Spleen (tissue), 11 donors: ENCODE measurements around the gene FAH. TPM values are rescaled to one million over a fixed set of nuclear protein-coding genes. Genes with fewer than 3 reads are reported as not detected.
A peak's percentile ranks its signal among the peaks of the same experiment; 100 is the strongest.

Experiments
- DNase-seq: peaks from one replicate; pipeline ENCODE4 v3.0.0-alpha.2; 2020
- H3K27ac ChIP-seq, 8 donors: fragments of 200-600 bp; sonication (generic) in 7 of 8; 1 replicate in 4 of 8; 2 replicates in 4 of 8; pipeline versions ENCODE4 v1.5.0 to v1.8.0; 2016 to 2021; ENCODE audit warnings: inconsistent platforms in 4 of 8, mild to moderate bottlenecking in 4 of 8, moderate library complexity in 1 of 8
- H3K27me3 ChIP-seq, 7 donors: fragments of 200-600 bp; sonication (generic) in 6 of 7; replicated peaks in 1 of 7; 1 replicate in 4 of 7; 2 replicates in 3 of 7; pipeline versions ENCODE4 v1.5.0 to v1.8.0; 2016 to 2021; ENCODE audit warnings: inconsistent platforms in 3 of 7, mild to moderate bottlenecking in 1 of 7
- H3K36me3 ChIP-seq, 6 donors: fragments of 200-600 bp; sonication (generic) in 5 of 6; 1 replicate in 4 of 6; 2 replicates in 2 of 6; pipeline versions ENCODE4 v1.5.0 to v1.8.0; 2016 to 2021; ENCODE audit warnings: inconsistent platforms in 2 of 6
- H3K4me1 ChIP-seq, 6 donors: fragments of 200-600 bp; sonication (generic) in 5 of 6; 1 replicate in 3 of 6; 2 replicates in 3 of 6; pipeline versions ENCODE4 v1.5.0 to v1.8.0; 2016 to 2021; ENCODE audit warnings: inconsistent platforms in 3 of 6
- H3K4me3 ChIP-seq, 8 donors: fragments of 200-600 bp; sonication (generic) in 7 of 8; 1 replicate in 4 of 8; 2 replicates in 4 of 8; pipeline versions ENCODE4 v1.5.0 to v1.8.0; 2016 to 2021; ENCODE audit warnings: inconsistent platforms in 4 of 8, mild to moderate bottlenecking in 4 of 8, moderate library complexity in 2 of 8
- H3K9me3 ChIP-seq, 8 donors: fragments of 200-600 bp; sonication (generic) in 7 of 8; 1 replicate in 4 of 8; 2 replicates in 4 of 8; pipeline versions ENCODE4 v1.5.0 to v1.8.0; 2016 to 2021; ENCODE audit warnings: inconsistent platforms in 4 of 8
- CTCF ChIP-seq, 11 experiments: fragments of 200-600 bp in 7 of 11; fragments of 450-650 bp in 4 of 11; sonication (generic) in 4 of 11; IDR thresholded peaks in 8 of 11; conservative IDR thresholded peaks in 3 of 11; 1 replicate in 7 of 11; 2 replicates in 4 of 11; pipeline versions ENCODE4 v1.4.0 to v1.8.0; 2016 to 2021; ENCODE audit warnings: antibody characterized with exemption in 11 of 11, inconsistent platforms in 4 of 11, mild to moderate bottlenecking in 1 of 11
- POLR2A ChIP-seq, 3 donors: fragments of 450-650 bp; IDR thresholded peaks; one replicate each; pipeline ENCODE4 v1.5.1; 2017; ENCODE audit warnings: antibody characterized with exemption in 3 of 3, mild to moderate bottlenecking in 1 of 3
- POLR2AphosphoS5 ChIP-seq, 3 donors: sonication (generic); formaldehyde crosslinking; IDR thresholded peaks; one replicate each; pipeline ENCODE4 v1.5.1; 2017; ENCODE audit warnings: antibody characterized with exemption in 3 of 3
- WGBS, 5 donors: extraction: QIAGEN DNeasy Blood & Tissue Kit in 3 of 5; methylation state at CpG; one replicate each; pipeline versions ENCODE4 v1.1.5 to v1.1.7; 2013 to 2018; 5-methylcytosine and 5-hydroxymethylcytosine counted together
- intact Hi-C: fragments of 100-400 bp; cut with DNase I; formaldehyde crosslinking; loops from one replicate; pipeline ENCODE4 v1.15.0; 2023; ENCODE audit warnings: low total_unique reads
- polyA plus RNA-seq, 3 donors: library from polyadenylated mRNA; stranded (reverse); fragments of 200-250 nt; gene quantifications; one replicate each; pipeline ENCODE4 v1.2.1, GENCODE V29; 2013
- total RNA-seq, 7 donors: library from RNA; depleted of rRNA in 3 of 7; stranded (reverse); fragments of >200 nt in 3 of 7; fragmentation: NEBNext Ultra II Directional in 4 of 7; extraction: Animal tissue kit (Norgen Biotek cat#: 25700) in 4 of 7; gene quantifications; one replicate each; pipeline versions ENCODE4 v1.1.0 to v1.2.1, GENCODE V29; 2016 to 2021
- donor health status: healthy with polysubstance abuse.
- donor health status: DM: no; HTN: no; CAD: no; lungs with moderate emphysema.
- donor health status: DM: no; HTN: no; CAD: no.
- donor health status: Bipolar disorder and iron deficiency.
- donor health status: healthy.
- donor health status: DM: no; HTN: no; CAD: no.
- donor health status: DM: yes; HTN: yes; CAD: no.

Gene FAH
- total and polyA plus RNA-seq, 10 donors: 8.5 to 33.1 (median 21.2) TPM

- Histone ChIP-seq H3K4me1 (no peaks in the 10 kb centered on the region), H3K36me3 (peaks cover 0 to 93% (median 35%) of the 10 kb centered on the region in 6 donors), H3K9me3 (no peaks in the 10 kb centered on the region), H3K4me3 (no peak overlapping the region), H3K27ac (no peak overlapping the region), H3K27me3 (no peaks in the 10 kb centered on the region)
- no peak for DNase-seq
- intact Hi-C loops: no loop called here
- 93 to 98% (median 96%) methylated on average over 3 of the region's 3 CpGs for WGBS, 5 donors
- TF ChIP-seq POLR2AphosphoS5 (IDR thresholded peaks at IDR 0.05) (no peak), CTCF (IDR thresholded peaks at IDR 0.05 in 8 of 11, conservative IDR thresholded peaks at IDR 0.05 in 3 of 11) (no peak), POLR2A (IDR thresholded peaks at IDR 0.05) (no peak)
Observed at GRCh38 chr15:80132382-80132781, 20.4 kb upstream of the FAH start.

GRCh38 chr15:80136854-80137253 is 15.9 kb upstream of the FAH start:
- Histone ChIP-seq H3K4me3 (no peak overlapping the region), H3K27me3 (no peaks in the 10 kb centered on the region), H3K9me3 (no peaks in the 10 kb centered on the region), H3K27ac (no peak overlapping the region), H3K4me1 (peaks cover 0 to 5% (median 0%) of the 10 kb centered on the region in 6 donors), H3K36me3 (peaks cover 0 to 71% (median 29%) of the 10 kb centered on the region in 6 donors)
- TF ChIP-seq CTCF (IDR thresholded peaks at IDR 0.05 in 8 of 11, conservative IDR thresholded peaks at IDR 0.05 in 3 of 11) (no peak), POLR2A (IDR thresholded peaks at IDR 0.05) (no peak), POLR2AphosphoS5 (IDR thresholded peaks at IDR 0.05) (no peak)
- WGBS, 5 donors: 93 to 98% (median 95%) methylated on average over 3 of the region's 3 CpGs
- intact Hi-C loops: no loop called here
- no peak for DNase-seq

- TF ChIP-seq CTCF (IDR thresholded peaks at IDR 0.05 in 8 of 11, conservative IDR thresholded peaks at IDR 0.05 in 3 of 11): no peak
- no peak for TF ChIP-seq POLR2AphosphoS5 (IDR thresholded peaks at IDR 0.05)
- TF ChIP-seq POLR2A (IDR thresholded peaks at IDR 0.05): no peak
- no peak overlapping the region for H3K27ac ChIP-seq
- intact Hi-C loops: no loop called here
- H3K36me3 ChIP-seq: peaks cover 0 to 50% (median 21%) of the 10 kb centered on the region in 6 donors
- WGBS, 5 donors: 78 to 90% (median 84%) methylated on average over 3 of the region's 3 CpGs
- peaks cover 0 to 5% (median 0%) of the 10 kb centered on the region in 6 donors for H3K4me1 ChIP-seq
- no peak for DNase-seq
- no peaks in the 10 kb centered on the region for H3K27me3 ChIP-seq
- H3K4me3 ChIP-seq: no peak overlapping the region
- no peaks in the 10 kb centered on the region for H3K9me3 ChIP-seq
Observed at GRCh38 chr15:80138961-80139360, 13.8 kb upstream of the FAH start.

- peaks cover 0 to 31% (median 8%) of the 10 kb centered on the region in 6 donors for H3K36me3 ChIP-seq
- H3K9me3 ChIP-seq: peaks cover 0 to 4% (median 0%) of the 10 kb centered on the region in 8 donors
- no peaks in the 10 kb centered on the region for H3K27me3 ChIP-seq
- peak overlapping the region in 1 of 8 donors; percentile 40 for H3K27ac ChIP-seq
- WGBS, 5 donors: 72 to 97% (median 94%) methylated on average over 4 of the region's 4 CpGs
- intact Hi-C loops: no loop called here
- no peak for TF ChIP-seq POLR2AphosphoS5 (IDR thresholded peaks at IDR 0.05)
- no peak for TF ChIP-seq POLR2A (IDR thresholded peaks at IDR 0.05)
- TF ChIP-seq CTCF (IDR thresholded peaks at IDR 0.05 in 8 of 11, conservative IDR thresholded peaks at IDR 0.05 in 3 of 11): no peak
- no peak for DNase-seq
- H3K4me3 ChIP-seq: no peak overlapping the region
- H3K4me1 ChIP-seq: peaks cover 0 to 5% (median 0%) of the 10 kb centered on the region in 6 donors
Observed at GRCh38 chr15:80140909-80141308, 11.9 kb upstream of the FAH start.
